Stimulated activated CD4-positive, alpha-beta T cell treated with anti-CD3 and anti-CD28 coated beads, TNF-alpha, amount 100 ng/mL, for 24 hours (primary cell): ENCODE measurements around the gene PARP8.
"Not testable (repeated sequence)": the region's sequence is repeated elsewhere in the genome, so short reads cannot be mapped to it uniquely, and the experiment has no call there.

Experiments
- DNase-seq, 3 experiments: peaks; one replicate each; pipeline ENCODE4 v3.0.0-alpha.2; 2020; ENCODE audit warnings: low read depth in 3 of 3

The PARP8 gene

DNA sequence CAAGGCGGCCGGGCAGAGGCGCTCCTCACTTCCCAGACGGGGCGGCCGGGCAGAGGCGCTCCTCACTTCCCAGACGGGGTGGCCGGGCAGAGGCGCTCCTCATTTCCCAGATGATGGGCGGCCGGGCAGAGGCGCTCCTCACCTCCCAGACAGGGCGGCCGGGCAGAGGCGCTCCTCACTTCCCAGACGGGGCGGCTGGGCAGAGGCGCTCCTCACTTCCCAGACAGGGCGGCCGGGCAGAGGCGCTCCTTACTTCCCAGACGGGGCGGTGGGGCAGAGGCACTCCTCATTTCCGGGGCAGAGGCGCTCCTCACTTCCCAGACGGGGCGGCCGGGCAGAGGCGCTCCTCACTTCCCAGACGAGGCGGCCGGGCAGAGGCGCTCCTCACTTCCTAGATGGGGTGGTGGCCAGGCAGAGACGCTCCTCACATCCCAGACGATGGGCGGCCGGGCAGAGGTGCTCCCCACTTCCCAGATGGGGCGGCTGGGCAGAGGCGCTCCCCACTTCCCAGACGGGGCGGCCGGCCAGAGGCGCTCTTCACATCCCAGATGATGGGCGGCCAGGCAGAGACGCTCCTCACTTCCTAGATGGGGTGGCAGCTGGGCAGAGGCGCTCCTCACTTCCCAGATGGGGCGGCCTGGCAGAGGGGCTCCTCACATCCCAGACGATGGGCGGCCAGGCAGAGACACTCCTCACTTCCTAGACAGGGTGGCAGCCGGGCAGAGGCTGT is 108.2 kb downstream of the PARP8 start:
- DNase-seq: not testable (repeated sequence)

DNA sequence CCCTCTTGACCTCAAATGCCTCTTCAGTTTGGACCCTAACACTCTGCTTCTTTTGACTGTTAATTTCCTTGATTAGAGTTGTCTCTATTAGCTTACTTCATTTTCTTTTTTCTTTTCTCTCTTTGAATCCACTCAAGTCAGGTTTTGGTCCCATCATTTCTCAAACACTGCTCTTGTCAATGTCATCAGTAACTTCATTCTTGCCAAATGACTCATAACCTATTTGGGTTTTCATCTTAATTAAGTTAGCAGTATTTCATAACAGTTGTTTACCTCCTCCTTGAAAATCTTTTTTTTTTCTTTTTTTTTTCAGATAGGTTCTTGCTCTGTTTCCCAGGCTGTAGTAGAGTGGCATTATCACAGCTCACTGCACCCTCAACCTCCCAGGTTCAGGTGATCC is 119.6 kb downstream of the PARP8 start:
- no peak for DNase-seq

- DNase-seq: no peak
These were observed 125.4 kb downstream of the PARP8 start for GRCh38 chr5:50791813-50792212.

- DNase-seq: no peak
These were observed 126.4 kb downstream of the PARP8 start for GRCh38 chr5:50792843-50793242.

GRCh38 chr5:50794812-50795211 is 128.4 kb downstream of the PARP8 start:
- DNase-seq: no peak

GRCh38 chr5:50798002-50798401 is 131.6 kb downstream of the PARP8 start:
- DNase-seq: no peak

- DNase-seq: no peak
These were observed 133.2 kb downstream of the PARP8 start for GRCh38 chr5:50799596-50799995.

GRCh38 chr5:50800410-50800809 is 134.0 kb downstream of the PARP8 start:
- no peak for DNase-seq

DNA sequence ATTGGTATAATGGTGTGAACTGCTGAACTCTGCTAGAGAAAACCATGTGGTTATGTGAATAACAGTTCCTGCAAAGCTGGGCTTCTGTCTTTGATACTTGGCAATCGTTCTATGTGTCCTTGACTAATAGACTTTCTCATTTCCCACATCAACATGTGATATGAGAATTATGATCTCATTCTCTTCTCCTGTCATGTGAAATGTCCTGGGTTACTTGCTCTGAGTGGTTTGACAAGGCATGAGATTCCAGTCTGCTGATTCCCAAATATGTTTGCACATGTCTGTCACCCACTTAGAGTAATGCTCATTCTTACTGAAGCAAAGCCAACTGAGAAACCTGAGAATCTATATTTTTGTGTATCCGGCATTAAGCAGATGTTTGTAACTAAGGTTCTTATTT is 141.2 kb downstream of the PARP8 start:
- DNase-seq: no peak

- DNase-seq: no peak
These were observed 142.0 kb downstream of the PARP8 start for GRCh38 chr5:50808406-50808805.

DNA sequence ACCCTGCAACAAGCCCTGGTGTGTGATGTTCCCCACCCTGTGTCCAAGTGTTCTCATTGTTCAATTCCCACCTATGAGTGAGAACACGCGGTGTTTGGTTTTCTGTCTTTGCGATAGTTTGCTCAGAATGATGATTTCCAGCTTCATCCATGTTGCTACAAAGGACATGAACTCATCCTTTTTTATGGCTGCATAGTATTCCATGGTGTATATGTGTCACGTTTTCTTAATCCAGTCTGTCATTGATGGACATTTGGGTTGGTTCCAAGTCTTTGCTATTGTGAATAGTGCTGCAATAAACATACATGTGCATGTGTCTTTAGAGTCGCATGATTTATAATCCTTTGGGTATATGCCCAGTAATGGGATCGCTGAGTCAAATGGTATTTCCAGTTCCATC is 145.3 kb downstream of the PARP8 start:
- not testable (repeated sequence) for DNase-seq

GRCh38 chr5:50813691-50814090 is 147.3 kb downstream of the PARP8 start:
- no peak for DNase-seq

DNA sequence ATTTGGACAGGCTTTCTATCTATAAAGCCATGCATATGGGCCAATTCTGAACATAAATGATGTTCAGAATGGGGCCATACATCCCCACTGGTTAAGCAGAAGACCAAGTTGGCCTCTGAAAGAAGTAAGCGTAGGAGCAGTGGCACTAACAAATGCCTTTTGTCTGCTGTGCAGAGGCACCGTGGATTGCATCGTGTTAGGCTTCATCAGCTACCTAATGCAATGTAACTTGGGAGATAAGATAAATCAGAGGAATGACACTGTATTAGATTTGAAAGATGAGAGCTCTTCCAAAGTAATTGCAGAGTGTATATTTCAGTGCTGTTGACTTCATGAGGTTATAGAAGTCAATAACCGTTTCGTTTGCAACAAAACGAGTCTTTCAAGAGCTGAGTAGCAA is 148.1 kb downstream of the PARP8 start:
- no peak for DNase-seq

GRCh38 chr5:50822046-50822445 is 155.6 kb downstream of the PARP8 start:
- no peak for DNase-seq

GRCh38 chr5:50822761-50823160 is 156.3 kb downstream of the PARP8 start:
- no peak for DNase-seq

- DNase-seq: no peak
These were observed 157.1 kb downstream of the PARP8 start for GRCh38 chr5:50823568-50823967.

GRCh38 chr5:50824109-50824508 is 157.7 kb downstream of the PARP8 start:
- no peak for DNase-seq

DNA sequence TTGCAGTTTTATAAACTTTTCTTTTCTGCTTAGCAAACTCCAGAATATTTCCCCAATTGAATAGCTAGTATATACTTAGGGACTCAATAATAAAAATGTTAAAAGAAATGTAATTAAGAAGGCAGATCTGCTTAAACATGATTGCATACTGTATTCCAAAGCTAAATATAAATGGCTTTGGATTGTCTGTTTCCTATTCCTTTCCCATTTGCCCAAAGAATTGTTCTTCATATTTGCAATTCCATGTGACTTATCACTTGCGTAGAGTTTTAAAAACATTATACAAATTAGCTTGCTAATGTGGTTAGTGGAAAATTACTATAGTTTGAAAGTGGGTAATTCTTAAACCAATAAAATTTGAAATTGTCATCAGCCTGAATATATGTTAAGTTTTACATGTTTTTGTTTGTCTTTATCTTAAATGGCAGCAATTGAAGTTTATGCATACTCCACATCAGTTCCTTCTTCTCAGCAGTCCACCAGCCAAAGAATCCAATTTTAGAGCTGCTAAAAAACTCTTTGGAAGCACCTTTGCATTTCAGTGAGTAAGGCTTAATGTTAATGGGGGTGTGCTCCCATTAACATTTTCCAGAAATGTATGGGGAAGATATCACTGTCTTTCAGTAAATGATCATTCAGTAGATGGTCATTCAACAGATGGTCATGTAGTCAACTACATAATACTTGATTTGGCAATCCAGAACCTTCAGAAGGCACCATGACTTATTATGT is 161.2 kb downstream of the PARP8 start:
- no peak for DNase-seq

DNA sequence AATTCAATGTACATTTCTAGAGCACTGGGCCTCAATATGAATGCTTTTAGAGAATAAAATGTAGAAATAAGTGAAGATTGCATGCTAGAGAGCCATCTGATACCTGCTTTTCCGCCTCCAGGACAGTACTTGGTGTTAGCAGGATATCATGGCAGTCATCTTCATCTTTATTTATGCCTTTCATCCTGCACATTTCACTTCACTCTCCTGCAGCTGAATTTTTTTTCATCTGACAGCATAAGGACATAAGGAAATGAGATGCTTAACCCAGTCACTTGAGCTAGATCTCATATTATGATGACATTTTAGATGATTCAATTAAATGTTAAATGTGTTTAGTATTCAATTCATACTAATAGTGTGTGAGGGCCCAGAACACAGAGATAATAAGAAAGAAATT is 162.6 kb downstream of the PARP8 start:
- DNase-seq: no peak

GRCh38 chr5:50832657-50833284 is 166.3 kb downstream of the PARP8 start:
- no peak for DNase-seq

DNA sequence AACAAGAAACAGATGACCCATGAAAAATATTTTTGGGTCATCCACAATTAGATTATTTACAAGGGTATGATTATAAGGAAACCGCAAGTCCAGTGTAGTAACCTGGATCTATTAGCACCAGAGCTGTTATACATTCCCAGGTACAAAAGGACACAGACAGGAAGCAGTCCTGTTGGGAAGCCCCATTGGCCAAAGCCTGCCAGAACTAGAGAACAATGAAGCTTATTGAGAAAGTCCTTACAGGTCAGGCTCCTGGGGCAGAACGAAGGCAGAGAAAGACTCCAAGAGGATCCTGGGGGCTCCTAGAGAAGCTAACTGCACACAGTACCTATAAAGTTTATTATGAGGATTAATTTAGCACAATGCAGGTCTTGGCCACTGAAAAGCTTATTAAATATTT is 169.9 kb downstream of the PARP8 start:
- DNase-seq: no peak

GRCh38 chr5:50839472-50839871 is 173.0 kb downstream of the PARP8 start:
- DNase-seq: no peak

DNA sequence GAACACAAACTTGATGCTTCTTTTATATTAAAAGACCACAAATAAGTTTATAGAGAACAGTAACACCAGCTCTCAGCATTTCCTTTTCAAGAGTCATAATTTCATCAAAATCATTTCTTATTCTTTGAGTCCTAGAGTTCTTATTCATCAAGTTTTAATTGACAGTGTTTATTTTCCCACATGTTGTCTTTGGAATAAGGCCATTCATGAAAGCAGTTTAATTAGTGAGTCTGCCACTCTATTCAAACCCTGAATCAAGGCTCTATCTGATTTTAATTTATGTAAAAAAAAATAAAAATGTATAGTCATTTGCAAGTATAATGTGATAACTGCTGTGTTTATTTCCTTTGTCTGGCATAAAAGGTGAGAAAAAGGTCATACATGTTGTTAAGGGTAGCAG is 176.7 kb downstream of the PARP8 start:
- DNase-seq: no peak
